ENCODE measurements around the gene ACOD1.

GRCh38 chr13:76903544-76904162 is 44.7 kb upstream of the ACOD1 start:
- TF ChIP-seq RXRA (IDR thresholded peaks at IDR 0.05; ENCODE audit: borderline replicate concordance, low read depth), result no peak
- TF ChIP-seq, protein P1, sequence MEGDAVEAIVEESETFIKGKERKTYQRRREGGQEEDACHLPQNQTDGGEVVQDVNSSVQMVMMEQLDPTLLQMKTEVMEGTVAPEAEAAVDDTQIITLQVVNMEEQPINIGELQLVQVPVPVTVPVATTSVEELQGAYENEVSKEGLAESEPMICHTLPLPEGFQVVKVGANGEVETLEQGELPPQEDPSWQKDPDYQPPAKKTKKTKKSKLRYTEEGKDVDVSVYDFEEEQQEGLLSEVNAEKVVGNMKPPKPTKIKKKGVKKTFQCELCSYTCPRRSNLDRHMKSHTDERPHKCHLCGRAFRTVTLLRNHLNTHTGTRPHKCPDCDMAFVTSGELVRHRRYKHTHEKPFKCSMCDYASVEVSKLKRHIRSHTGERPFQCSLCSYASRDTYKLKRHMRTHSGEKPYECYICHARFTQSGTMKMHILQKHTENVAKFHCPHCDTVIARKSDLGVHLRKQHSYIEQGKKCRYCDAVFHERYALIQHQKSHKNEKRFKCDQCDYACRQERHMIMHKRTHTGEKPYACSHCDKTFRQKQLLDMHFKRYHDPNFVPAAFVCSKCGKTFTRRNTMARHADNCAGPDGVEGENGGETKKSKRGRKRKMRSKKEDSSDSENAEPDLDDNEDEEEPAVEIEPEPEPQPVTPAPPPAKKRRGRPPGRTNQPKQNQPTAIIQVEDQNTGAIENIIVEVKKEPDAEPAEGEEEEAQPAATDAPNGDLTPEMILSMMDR (IDR thresholded peaks at IDR 0.05), result peak; percentile 99
